Measurements from ENCODE around the gene ROMO1.
"Not testable (repeated sequence)": the region's sequence is repeated elsewhere in the genome, so short reads cannot be mapped to it uniquely, and the experiment has no call there.

Gene ROMO1

DNA sequence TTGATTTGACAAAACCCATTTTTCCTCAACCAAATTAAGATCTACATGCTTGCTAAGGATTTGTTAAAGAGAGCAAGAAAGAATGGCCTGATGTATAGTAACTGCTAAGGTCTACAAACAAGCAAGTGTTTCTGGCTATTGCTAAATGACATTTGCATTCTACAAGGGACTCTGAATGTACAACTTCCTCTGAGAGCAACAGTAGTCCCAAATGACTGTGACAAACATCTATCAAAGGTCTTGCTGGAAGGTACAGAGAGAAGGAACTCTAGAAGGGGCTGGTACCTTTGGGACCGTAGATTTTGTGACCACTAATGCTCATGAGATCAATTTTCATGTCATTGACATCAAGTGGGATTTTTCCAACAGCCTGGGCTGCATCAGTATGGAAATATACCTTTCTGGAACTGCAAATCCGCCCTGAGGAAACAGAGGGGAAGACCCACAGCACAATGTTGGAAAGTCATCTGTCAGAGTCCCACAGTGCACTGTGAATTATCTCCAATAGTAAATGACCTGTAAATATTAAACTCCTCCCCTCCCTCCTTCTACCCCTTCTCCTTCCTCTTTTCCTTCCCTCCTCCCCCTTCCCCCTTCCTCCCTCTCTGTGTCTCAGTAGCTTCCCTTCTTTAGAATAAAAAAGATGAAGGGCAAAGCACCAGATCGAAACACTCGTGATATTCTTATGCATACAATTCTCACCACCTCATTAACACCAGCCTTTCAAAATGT is 18.6 kb upstream of the ROMO1 start:
- no peak for DNase-seq (ENCODE audit: low read depth, low spot score)

DNA sequence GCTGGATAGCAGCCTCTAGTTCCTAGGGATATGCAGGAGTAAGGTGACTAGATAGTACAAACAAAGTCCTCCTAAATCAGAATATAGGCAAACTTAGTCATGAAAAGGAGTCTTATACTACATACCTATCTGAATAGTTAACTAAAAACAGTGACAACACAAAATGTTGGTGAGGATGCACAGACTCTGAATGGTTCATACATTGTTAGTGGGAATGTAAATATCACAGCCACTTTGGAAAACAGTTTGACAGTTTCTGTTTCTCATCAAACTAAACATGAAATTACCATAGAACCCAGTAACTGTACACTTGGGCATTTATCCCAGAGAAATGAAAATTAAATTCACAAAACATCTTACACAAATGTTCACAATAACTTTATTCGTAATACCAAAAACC is 17.2 kb upstream of the ROMO1 start:
- DNase-seq (ENCODE audit: low read depth, low spot score) = no peak

DNA sequence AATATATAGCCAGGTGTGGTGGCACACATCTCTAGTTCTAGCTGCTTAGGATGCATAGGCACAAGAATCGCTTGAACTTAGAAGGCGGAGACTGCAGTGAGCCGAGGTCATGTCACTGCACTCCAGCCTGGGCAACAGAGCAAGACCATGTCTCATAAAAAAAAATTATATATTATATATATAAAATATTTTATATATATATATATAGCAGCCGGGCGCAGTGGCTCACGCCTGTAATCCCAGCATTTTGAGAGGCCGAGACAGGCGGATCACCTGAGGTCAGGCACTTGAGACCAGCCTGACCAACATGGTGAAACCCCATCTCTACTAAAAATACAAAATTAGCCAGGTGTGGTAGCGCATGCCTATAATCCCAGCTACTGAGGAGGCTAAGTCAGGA is 13.8 kb upstream of the ROMO1 start:
- DNase-seq (ENCODE audit: low read depth, low spot score) = not testable (repeated sequence)

DNA sequence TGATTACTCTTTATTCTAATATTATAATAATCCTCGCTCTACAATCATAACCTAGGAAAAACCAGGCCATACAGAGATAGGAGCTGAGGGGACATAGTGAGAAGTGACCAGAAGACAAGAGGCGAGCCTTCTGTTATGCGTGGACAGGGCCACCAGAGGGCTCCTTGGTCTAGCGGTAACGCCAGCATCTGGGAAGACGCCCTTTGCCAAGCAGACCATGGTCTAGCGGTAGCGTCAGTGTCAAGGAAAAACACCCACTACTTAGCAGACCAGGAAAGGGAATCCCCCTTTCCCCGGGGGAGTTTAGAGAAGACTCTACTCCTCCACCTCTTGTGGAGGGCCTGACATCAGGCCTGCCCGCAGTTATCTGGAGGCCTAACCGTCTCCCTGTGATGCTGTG is 12.3 kb upstream of the ROMO1 start:
- DNase-seq (ENCODE audit: low read depth, low spot score) = not testable (repeated sequence)

DNA sequence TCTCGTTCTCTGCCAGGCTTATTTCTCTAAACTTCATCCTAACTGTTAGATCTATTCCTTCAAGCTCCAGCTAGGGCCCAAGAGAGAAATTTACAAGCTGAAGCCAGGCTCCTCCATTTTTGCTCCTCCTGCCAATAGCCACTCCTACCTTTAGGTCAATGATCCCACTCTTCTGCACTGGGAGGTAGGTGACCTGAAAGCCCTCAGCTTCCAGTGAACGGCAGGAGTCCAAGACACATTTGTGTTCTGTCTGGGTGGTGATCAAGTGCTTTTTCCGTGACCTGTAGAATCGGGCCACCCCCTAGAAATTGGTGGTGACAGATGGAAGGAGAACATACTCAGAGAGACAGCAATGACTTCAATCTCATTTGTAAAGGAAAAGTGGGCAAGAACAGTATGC is 8.9 kb upstream of the ROMO1 start:
- no peak for DNase-seq (ENCODE audit: low read depth, low spot score)

DNA sequence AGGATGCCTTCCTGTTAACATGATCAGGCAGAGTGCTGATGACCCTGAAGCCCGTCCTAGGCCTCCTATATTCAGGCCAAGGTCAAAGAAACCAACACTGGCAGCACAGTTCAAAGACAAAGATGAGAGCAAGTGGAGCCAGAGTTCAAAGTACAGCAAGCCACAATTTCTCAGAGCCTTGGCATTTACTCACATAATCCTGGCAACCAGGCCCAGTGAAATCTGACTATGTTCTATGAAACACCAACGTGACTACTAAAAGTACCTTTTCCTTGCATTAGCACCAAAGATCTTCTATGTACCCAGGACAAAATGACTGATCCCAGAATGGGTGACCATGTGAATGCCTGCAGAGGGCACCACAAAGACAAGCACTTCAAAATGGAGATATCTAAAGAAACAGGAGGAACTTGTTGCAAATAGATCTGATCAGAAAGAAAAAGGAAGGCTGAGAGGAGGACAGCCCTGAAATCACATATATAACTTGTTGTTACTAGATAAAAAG is 3.9 kb upstream of the ROMO1 start:
- DNase-seq (ENCODE audit: low read depth, low spot score) = no peak

DNA sequence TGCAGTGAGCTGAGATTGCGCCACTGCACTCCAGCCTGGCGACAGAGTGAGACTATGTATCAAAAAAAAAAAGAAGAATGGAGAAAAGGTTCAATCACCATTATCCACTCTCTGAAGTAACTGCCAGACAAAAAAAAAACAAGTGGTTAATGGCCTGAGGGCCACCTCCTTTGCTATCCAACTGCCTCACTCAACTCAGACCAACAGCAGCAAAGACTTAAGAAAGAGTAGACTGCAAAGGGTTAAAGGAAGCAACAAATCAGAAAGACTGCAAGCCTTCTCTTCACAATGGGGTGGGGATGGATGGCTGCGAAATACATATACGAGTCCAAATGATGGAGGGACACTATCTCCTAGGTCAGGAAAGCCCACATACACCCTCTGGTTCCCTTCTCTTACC is 3.2 kb upstream of the ROMO1 start:
- no peak for DNase-seq (ENCODE audit: low read depth, low spot score)

DNA sequence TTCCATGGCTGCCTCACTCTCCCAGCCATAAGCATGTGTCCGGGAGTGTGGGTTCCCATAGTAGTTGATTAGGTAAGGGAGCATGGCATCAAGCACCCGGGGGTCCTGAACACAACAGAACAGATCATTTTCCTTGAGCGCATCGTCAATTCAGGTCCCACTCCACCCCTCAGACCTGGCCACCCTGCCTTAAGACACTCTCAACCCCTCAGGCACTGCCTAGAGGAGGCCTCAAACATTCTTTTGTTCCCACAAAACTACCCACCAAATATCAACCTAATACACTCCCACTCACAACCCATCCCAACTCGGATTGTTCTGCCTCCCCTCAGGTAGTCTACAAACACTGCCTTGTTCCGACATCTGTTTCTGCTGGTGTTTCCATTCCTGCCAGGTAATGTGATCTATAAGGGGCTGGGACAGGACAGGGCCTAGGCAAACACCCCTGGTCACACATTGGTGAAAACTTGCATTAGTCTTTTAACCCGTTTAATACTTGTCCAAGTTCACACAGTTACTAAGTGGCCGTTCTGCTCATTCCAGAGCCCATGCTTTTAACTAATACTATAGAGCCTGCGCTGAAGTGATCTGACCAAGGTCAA is 1.4 kb upstream of the ROMO1 start:
- DNase-seq (ENCODE audit: low read depth, low spot score) = no peak

DNA sequence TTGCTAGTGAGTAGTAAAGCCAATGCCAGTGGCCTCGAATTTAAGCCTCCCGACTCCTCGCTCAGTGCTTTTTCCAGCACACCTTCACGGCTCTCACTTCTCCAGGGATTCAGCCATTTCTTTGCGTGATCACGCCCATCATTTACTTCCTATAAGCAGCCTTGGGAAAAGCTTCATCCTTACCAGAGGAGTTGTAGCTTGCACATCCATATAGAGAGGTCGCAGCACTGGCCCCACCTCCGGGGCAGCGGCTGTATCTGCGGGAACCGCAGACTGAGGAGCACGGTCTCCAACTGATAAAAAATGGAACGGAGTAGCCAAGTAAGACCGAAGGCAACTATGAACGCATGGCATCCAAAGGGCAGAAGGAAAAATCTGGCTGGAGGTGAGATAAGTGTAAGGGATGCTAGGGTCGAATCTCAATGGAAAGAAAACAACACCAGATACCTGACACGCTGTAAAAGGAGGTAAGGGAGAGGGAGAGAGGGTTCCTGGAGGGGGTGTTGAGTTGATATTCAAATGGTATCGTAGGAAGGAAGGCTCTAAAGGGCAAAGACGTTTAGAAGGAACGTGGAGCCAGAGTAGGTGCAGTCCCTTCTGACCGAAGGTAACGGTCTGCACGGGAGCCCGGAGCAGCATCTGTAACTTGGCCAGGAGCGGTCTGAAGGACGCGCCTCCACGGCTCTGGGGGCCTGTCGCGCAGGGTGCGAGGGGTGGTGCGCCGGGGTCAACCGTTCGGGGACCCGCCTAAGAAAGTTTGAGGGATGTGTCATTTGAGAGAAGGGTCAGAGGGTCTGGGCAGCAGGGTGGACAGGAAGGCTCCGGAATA is 693 bp upstream of the ROMO1 start:
- DNase-seq (ENCODE audit: low read depth, low spot score) = no peak

DNA sequence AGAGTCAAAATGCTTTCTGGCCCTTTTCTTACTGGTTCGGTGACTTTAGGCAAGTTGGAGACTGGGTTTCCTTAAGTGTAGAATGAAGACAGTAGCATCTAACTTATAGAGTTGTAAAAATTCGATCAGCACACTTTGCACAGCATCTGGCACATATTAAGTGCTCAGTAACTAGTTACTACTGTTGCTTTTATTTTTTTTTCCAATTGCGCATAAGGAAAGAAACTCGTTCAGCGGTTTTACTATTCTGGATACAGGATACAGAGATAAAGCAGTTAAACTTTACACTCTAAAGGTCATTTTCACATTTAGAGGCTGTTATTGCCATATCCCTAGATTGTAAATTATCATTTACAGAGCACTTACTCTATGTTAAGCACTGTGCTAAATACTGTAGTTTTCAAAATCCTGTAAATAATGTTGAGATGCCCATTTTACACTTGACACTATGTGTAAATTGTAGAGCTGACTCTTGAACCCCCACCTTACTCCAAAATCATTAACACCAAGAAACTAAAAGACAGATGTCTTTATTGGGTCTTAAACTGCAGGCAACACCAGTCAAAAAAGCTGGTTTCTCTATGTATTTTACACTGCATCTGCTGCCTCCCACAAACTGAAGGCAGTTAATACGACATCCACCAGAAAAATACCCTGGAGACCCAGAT is 886 bp downstream of the ROMO1 start:
- no peak for DNase-seq (ENCODE audit: low read depth, low spot score)

DNA sequence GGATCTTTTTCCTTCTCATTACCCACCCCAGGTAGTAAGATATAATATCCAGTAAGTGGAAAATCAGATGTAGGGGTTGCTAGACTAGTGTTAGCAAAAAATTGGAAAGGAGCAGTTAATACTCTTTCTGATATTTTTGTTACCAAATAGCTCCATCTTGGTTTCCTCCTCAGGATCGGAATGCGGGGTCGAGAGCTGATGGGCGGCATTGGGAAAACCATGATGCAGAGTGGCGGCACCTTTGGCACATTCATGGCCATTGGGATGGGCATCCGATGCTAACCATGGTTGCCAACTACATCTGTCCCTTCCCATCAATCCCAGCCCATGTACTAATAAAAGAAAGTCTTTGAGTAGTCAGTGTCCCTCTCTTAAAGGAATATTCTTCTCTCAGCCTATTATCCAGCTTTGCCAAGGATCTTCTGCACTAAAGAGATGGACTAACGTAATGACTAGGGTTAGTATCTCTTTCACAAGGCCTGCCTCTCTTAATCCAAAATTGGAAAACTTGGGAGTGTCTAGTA is 1.5 kb downstream of the ROMO1 start:
- DNase-seq (ENCODE audit: low read depth, low spot score) = no peak

DNA sequence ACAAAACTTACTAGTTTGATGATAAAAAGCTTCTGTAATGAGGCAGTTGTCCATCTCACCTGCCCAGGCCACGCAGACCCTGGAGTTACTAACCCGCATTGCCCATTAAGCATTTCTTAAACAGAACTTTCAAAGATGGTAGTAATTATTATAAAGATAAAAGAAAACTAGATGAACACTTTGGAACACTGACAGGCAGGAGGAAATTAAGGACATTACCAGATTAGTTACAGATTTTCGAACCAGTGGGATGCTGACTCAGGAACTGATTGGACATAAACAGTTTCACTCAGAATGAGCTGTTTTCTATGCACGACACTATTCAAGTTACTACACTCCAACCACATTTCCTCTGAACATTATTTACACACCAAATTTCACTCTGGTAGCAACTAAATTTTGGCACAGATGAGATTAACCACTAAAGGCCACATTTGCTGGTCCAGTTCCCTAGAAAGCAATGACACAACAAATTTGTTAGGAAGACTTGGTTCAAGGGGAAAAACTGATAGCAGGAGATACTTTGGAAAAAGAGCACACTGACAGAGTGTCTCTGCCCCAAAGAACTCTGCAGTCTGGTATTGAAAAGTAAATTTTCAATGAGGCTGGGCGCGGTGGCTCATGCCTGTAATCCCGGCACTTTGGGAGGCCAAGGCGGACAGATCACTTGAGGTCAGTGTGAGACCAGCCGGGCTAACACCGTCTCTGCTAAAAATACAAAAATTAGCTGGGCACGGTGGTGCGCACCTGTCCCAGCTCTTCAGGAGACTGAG is 3.0 kb downstream of the ROMO1 start:
- DNase-seq (ENCODE audit: low read depth, low spot score) = no peak

DNA sequence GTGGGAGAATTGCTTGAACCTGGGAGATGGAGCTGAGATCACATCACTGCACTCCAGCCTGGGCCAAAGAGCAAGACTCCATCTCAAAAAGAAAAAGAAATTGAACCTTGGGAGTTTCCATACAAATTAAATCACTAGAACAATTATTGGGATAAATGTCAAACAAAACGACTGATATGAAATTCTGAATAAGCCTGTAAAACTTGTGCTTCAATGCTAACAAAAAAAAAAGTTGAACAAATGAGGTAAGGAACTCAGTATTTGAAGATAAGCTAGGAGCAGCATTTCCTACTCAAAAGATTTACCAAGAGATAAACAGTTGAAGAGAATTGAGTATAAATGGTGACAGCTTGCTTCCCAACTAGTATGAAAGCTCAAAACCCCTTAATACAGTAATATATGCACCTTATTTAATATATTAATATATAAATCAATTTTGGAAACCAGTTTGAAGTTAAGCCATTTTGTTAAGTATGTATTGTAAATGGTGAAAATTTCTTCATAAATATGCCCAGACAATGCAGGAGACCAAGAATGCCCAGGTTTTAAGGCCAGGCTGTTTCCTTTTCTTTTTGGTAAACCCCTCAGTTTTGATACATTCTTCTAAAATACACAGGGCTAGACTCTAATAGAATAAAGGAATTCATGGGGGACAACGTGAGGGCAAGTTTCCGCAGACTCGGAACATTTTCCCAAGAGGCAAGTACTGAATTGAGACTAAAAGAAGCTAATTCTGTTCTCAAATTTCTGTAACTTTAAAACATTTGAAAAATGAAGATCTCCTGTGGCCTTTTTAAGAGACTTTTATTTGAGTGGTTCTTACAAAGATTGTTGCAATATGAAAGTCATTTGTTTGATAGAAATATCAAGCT is 3.9 kb downstream of the ROMO1 start:
- no peak for DNase-seq (ENCODE audit: low read depth, low spot score)

DNA sequence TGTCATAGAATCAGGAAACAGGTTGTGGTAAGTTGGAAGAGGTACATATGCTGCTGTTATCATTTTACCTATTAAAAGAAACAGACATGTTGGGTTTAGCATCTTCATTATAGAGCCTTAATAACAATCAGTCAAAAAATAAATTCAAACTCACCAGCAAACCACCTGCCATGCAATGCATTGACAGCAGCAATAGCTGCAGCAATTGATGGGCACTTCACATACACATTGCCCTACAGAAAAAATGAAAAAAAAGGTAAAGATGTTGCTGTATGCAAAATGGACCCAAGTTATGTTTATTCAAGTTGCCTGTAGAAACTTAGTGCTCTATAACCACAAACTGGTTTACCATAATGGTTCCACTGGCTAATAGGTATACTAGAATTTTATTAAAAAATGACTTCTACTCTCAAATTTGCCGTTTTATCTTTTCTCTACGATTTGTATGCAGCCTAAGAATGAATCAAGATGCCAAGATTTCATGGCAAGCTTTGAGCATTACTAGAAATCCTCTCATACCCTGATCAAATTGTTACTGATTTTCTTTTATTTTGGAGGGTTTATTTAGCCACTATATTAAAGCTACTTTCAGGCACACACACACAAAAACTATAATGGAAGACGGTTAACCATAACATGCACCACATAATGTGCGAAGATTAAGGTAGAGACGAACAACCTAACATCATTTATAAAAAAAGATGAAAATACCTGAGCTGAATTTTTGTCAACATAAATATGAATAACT is 5.5 kb downstream of the ROMO1 start:
- no peak for DNase-seq (ENCODE audit: low read depth, low spot score)

DNA sequence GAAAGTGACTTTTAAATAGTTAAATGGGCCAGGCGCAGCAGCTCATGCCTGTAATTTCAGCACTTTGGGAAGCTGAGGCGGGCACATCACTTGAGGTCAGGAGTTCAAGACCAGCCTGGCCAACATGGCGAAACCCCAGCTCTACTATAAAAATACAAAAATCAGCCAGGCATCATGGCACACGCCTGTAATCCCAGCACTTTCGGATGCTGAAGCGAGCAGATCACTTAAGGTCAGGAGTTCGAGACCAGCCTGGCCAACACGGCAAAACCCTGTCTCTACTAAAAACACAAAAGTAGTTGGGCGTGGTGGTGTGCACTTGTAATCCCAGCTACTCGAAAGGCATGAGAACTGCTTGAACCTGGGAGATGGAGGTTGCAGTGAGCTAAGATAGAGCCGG is 6.7 kb downstream of the ROMO1 start:
- DNase-seq (ENCODE audit: low read depth, low spot score) = not testable (repeated sequence)

DNA sequence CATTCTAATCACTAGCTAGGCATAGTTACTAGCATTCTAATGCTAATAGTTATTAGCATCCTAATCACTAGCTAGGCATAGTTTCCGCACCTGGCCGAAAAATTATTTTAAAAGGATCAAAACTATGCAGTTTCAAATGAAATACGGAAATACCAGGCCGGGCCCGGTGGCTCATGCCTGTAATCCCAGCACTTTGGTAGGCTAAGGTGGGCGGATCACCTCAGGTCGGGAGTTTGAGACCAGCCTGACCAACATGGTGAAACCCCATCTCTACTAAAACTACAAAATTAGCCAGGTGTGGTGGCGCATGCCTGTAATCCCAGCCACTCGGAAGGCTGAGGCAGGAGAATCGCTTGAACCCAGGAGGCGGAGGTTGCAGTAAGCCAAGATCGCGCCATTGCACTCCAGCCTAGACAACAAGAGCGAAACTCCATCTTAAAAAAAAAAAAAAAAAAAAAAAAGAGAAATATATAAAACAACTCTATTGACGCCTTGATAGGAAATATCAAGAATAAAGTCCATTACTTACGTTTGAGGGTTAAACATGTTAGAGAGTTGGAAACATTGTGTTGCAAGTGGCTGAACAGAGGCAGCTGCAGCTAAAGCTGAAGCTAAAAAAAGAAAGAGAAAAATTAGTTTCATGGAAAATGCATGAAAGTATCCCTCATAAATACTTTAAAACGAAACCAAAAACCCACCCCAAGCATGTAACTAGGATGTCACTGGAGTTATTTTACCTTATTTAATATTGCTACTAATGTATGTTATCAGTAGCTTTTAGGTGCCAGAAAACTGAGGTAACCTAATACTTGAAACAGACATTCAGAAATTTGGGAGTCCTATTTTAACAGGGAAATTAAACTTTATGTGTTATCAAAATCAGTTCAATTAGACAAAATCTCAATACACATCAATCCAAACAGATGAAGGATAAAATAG is 7.7 kb downstream of the ROMO1 start:
- not testable (repeated sequence) for DNase-seq (ENCODE audit: low read depth, low spot score)

DNA sequence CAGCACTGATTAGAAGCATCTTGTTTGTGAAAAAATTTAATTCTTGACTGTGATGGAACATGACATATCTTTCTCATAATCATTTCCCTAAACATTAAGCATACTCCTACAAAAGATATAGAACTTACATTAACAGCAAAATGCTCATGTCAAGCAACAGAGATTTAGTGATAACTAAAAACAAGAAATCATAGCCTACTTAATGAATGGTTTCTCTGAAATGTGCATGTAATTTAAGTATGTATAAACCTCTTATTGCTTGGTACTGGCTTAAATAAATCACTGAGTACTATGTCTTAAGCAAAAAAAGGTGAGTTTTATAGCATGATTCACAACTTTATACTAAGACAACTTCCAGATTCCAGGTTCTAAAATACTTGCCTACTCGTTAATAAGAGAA is 9.3 kb downstream of the ROMO1 start:
- no peak for DNase-seq (ENCODE audit: low read depth, low spot score)

DNA sequence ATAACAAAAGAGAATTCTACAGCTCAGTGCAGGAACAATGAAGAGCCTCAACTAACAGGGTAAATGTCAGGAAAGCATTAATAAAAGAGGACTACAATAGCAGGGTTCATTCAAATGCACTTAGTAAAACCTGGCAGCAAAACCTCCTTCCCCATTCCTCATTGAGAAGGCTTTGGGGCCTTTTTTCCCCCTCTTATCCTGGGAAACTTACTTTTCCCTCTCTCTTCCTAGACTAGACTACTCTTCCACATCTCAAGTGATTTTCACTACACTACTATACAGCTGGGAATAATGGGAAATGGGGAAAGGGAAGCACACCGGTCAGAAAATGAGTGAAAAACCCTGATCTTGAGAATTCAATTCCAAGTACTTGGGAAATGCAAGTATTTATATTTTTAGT is 10.1 kb downstream of the ROMO1 start:
- DNase-seq (ENCODE audit: low read depth, low spot score) = no peak
